SH-SY5Y (cell line): Measurements from ENCODE around the gene HELT.

Experiments used
- GATA2 ChIP-seq: IDR thresholded peaks from 2 replicates; pipeline ENCODE4 v1.6.1; 2011; ENCODE audit warnings: mild to moderate bottlenecking, low read depth, low read length
- GATA3 ChIP-seq: IDR thresholded peaks from 2 replicates; pipeline ENCODE4 v1.6.1; 2011; ENCODE audit warnings: low read depth, mild to moderate bottlenecking, low read length, moderate library complexity

- TF ChIP-seq GATA3 (no peak), GATA2 (no peak)
These were observed 44.3 kb downstream of the HELT start for GRCh38 chr4:185062606-185063005.
